ENCODE data around the gene C14orf119. TPM values are rescaled to one million over a fixed set of nuclear protein-coding genes. Genes with fewer than 3 reads are reported as not detected.

C14orf119 gene
- total RNA-seq, 1 donor from 2014 or later, result 35.3 TPM

- H3K9me3 Mint-ChIP-seq, result no peaks in the 10 kb centered on the region
- no peak for DNase-seq
Measured at GRCh38 chr14:23054000-23054811, 41.1 kb upstream of the C14orf119 start.

DNA sequence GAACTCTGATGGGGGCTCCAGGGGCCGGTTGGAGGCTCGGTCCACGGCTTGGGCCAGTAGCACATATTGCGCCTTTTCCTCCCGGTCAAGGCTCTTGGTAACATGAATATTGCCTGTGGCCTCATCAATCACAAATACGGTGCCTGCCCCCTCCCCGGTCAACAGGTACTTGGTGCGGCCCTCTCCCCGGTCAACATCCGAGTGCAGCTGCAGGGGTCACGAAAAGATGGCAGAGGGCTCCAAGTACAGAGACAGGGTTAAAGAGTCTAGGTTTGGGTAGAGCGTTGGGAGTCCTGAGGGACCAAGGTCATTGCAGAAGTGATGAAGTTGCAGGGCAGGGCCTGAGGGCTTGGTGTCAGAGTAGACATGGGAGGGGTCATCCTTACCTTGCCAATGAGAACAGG is 40.2 kb upstream of the C14orf119 start:
- TF ChIP-seq, protein P1, sequence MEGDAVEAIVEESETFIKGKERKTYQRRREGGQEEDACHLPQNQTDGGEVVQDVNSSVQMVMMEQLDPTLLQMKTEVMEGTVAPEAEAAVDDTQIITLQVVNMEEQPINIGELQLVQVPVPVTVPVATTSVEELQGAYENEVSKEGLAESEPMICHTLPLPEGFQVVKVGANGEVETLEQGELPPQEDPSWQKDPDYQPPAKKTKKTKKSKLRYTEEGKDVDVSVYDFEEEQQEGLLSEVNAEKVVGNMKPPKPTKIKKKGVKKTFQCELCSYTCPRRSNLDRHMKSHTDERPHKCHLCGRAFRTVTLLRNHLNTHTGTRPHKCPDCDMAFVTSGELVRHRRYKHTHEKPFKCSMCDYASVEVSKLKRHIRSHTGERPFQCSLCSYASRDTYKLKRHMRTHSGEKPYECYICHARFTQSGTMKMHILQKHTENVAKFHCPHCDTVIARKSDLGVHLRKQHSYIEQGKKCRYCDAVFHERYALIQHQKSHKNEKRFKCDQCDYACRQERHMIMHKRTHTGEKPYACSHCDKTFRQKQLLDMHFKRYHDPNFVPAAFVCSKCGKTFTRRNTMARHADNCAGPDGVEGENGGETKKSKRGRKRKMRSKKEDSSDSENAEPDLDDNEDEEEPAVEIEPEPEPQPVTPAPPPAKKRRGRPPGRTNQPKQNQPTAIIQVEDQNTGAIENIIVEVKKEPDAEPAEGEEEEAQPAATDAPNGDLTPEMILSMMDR (IDR thresholded peaks at IDR 0.05), result no peak
- no peak for ATAC-seq (ENCODE audit: low read depth)
- peaks cover 2% of the 10 kb centered on the region for H3K27me3 Mint-ChIP-seq
- intact Hi-C loops (cut with micrococcal nuclease), result loop anchor here (5.0 to 10.0 kb wide), 4 partner anchors 33 to 740 kb away; partner anchors contain the start of gene LRP10
- CTCF ChIA-PET, result interaction anchor here (1.8 to 10.5 kb wide), 4 partner anchors 14 to 82 kb away, joined by 6 to 284 read pairs (median 14); partner anchors contain the start of gene AJUBA
- POLR2A ChIA-PET, result interaction anchor here (2.0 to 2.2 kb wide), 2 partner anchors 48 to 73 kb away, joined by 8 to 11 read pairs; partner anchors contain the start of gene AJUBA
- peaks cover 18% of the 10 kb centered on the region for H3K4me1 Mint-ChIP-seq
- H3K36me3 Mint-ChIP-seq (ENCODE audit: low read depth), result peaks cover 21% of the 10 kb centered on the region
- no peak overlapping the region for H3K27ac Mint-ChIP-seq
- DNase-seq, result no peak
- no peaks in the 10 kb centered on the region for H3K9me3 Mint-ChIP-seq
- H3K4me3 Mint-ChIP-seq, result no peak overlapping the region

More at GRCh38 chr14:23054000-23054811, 41.1 kb upstream of the C14orf119 start:
- POLR2A ChIA-PET, result interaction anchor here (0.6 kb wide), 1 partner anchor 59 kb away, joined by 5 read pairs; no protein-coding TSS in a partner anchor
- H3K4me1 Mint-ChIP-seq, result peaks cover 18% of the 10 kb centered on the region
- TF ChIP-seq, protein P1 (IDR thresholded peaks at IDR 0.05), result no peak
- H3K36me3 Mint-ChIP-seq (ENCODE audit: low read depth), result peaks cover 11% of the 10 kb centered on the region
- H3K27me3 Mint-ChIP-seq, result peaks cover 2% of the 10 kb centered on the region
- ATAC-seq (ENCODE audit: low read depth), result no peak
- no peak overlapping the region for H3K4me3 Mint-ChIP-seq
- CTCF ChIA-PET, result interaction anchor here (0.8 to 10.5 kb wide), 6 partner anchors 59 to 82 kb away, joined by 3 to 284 read pairs (median 8); partner anchors contain the start of gene AJUBA
- H3K27ac Mint-ChIP-seq, result no peak overlapping the region
- intact Hi-C loops (cut with micrococcal nuclease), result loop anchor here (10.0 kb wide), 1 partner anchor 739 kb away; no protein-coding TSS in a partner anchor

DNA sequence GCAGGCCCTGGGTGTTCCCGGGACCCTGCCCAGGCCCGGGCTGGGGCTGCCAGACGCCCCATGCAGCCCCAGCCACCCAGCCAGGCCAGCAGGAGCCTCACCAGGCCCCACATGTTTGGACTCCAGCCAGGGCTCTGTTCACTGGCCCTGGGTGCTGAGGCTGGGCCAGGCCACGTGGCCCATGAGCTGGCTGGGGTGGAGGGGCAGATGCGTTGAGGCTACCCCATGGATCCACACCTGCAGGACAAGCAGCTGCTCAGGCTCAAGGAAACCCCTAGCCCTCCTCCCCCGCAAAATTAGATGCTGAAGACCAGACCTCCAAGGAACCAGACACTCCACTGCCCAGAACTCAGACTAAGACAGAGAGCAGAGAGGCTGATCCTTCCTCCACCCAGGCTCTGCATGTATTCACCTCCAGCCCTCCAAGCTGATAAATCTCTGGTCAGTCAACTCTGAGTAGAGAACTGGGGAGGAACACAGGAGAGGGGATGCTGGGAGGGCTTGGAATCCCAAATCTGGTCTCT is 39.6 kb upstream of the C14orf119 start:
- ATAC-seq (ENCODE audit: low read depth), result no peak
- H3K27ac Mint-ChIP-seq, result no peak overlapping the region
- ChIA-PET POLR2A (interaction anchor here (2.0 to 2.2 kb wide), 2 partner anchors 49 to 74 kb away, joined by 8 to 11 read pairs; partner anchors contain the start of gene AJUBA), CTCF (interaction anchor here (1.8 to 10.5 kb wide), 4 partner anchors 13 to 83 kb away, joined by 6 to 284 read pairs (median 14); partner anchors contain the start of gene AJUBA)
- H3K36me3 Mint-ChIP-seq (ENCODE audit: low read depth), result peaks cover 25% of the 10 kb centered on the region
- TF ChIP-seq, protein P1 (IDR thresholded peaks at IDR 0.05), result no peak
- H3K4me3 Mint-ChIP-seq, result peak overlapping the region; percentile 79
- H3K4me1 Mint-ChIP-seq, result peaks cover 18% of the 10 kb centered on the region
- peaks cover 2% of the 10 kb centered on the region for H3K27me3 Mint-ChIP-seq
- no peaks in the 10 kb centered on the region for H3K9me3 Mint-ChIP-seq
- intact Hi-C loops (cut with micrococcal nuclease), result loop anchor here (1.0 to 10.0 kb wide), 6 partner anchors 33 to 741 kb away; partner anchors contain the start of gene LRP10
- no peak for DNase-seq

- Mint-ChIP-seq H3K4me1 (peaks cover 18% of the 10 kb centered on the region), H3K4me3 (peak overlapping the region; percentile 79), H3K36me3 (ENCODE audit: low read depth) (peaks cover 32% of the 10 kb centered on the region), H3K9me3 (no peaks in the 10 kb centered on the region), H3K27ac (peak overlapping the region; percentile 13), H3K27me3 (peaks cover 2% of the 10 kb centered on the region)
- peak; percentile 73 for ATAC-seq (ENCODE audit: low read depth)
- POLR2A ChIA-PET, result interaction anchor here (2.0 to 3.3 kb wide), 4 partner anchors 39 to 74 kb away, joined by 8 to 18 read pairs (median 12); partner anchors contain the start of genes ACIN1, AJUBA and C14orf119
- intact Hi-C loops (cut with micrococcal nuclease), result loop anchor here (1.0 to 10.0 kb wide), 6 partner anchors 34 to 742 kb away; partner anchors contain the start of gene LRP10
- TF ChIP-seq, protein P1 (IDR thresholded peaks at IDR 0.05), result no peak
- DNase-seq, result peak; percentile 64
- CTCF ChIA-PET, result interaction anchor here (1.1 to 10.5 kb wide), 5 partner anchors 13 to 84 kb away, joined by 4 to 284 read pairs (median 18); partner anchors contain the start of gene AJUBA
Measured at GRCh38 chr14:23056145-23056955, 39.0 kb upstream of the C14orf119 start.
